Activated naive CD8-positive, alpha-beta T cell treated with anti-CD3 and anti-CD28 coated beads, Interleukin-2, amount 50 U/mL, for 24 hours (primary cell): Measurements from ENCODE around the gene EPHB6.

Source experiments
- ATAC-seq: fragments of 150-1000 bp; cut with Tn5 transposase; one replicate; pipeline ENCODE4 v1.10.0; 2021
- DNase-seq: peaks from one replicate; pipeline ENCODE4 v3.0.0; 2021
- H3K27ac Mint-ChIP-seq: one replicate; pipeline ENCODE4 v1.8.0; 2021; ENCODE audit warnings: mild to moderate bottlenecking, mixed read lengths
- H3K27me3 Mint-ChIP-seq: one replicate; pipeline ENCODE4 v1.8.0; 2021; ENCODE audit warnings: mixed read lengths
- H3K36me3 Mint-ChIP-seq: one replicate; pipeline ENCODE4 v1.8.0; 2021; ENCODE audit warnings: low read depth, mixed read lengths
- H3K4me1 Mint-ChIP-seq: one replicate; pipeline ENCODE4 v1.8.0; 2021; ENCODE audit warnings: mixed read lengths
- H3K4me3 Mint-ChIP-seq: one replicate; pipeline ENCODE4 v1.8.0; 2021; ENCODE audit warnings: mild to moderate bottlenecking, moderate library complexity, mixed read lengths
- H3K9me3 Mint-ChIP-seq: one replicate; pipeline ENCODE4 v1.8.0; 2021; ENCODE audit warnings: mixed read lengths

Gene EPHB6

GRCh38 chr7:142854372-142855113 is at the start of gene EPHB6:
TSS of gene EPHB6 (plus strand) at chr7:142855076. CDS start at chr7:142863228, 8,152 bp downstream.
- peak; percentile 67 for DNase-seq
- H3K4me3 Mint-ChIP-seq, result peak within 1 kb of the TSS; percentile 93
- H3K4me1 Mint-ChIP-seq, result peaks cover 14% of the 10 kb centered on the region
- H3K36me3 Mint-ChIP-seq, result no peaks in the 10 kb centered on the region
- ATAC-seq, result peak; percentile 72
- H3K9me3 Mint-ChIP-seq, result no peaks in the 10 kb centered on the region
- peak within 1 kb of the TSS; percentile 75 for H3K27ac Mint-ChIP-seq
- H3K27me3 Mint-ChIP-seq, result no peaks in the 10 kb centered on the region

GRCh38 chr7:142805350-142806021 is 49.4 kb upstream of the EPHB6 start:
- H3K27ac Mint-ChIP-seq, result peak overlapping the region; percentile 98
- peak overlapping the region; percentile 100 for H3K4me3 Mint-ChIP-seq
- no peaks in the 10 kb centered on the region for H3K9me3 Mint-ChIP-seq
- H3K4me1 Mint-ChIP-seq, result peaks cover 98% of the 10 kb centered on the region
- peaks cover 4% of the 10 kb centered on the region for H3K27me3 Mint-ChIP-seq
- no peak for ATAC-seq
- DNase-seq, result no peak
- H3K36me3 Mint-ChIP-seq, result peaks cover 49% of the 10 kb centered on the region

- DNase-seq (no peak), ATAC-seq (no peak)
- peaks cover 4% of the 10 kb centered on the region for H3K27me3 Mint-ChIP-seq
- peak overlapping the region; percentile 98 for H3K27ac Mint-ChIP-seq
- H3K4me3 Mint-ChIP-seq, result peak overlapping the region; percentile 78
- H3K9me3 Mint-ChIP-seq, result no peaks in the 10 kb centered on the region
- peaks cover 98% of the 10 kb centered on the region for H3K4me1 Mint-ChIP-seq
- H3K36me3 Mint-ChIP-seq, result peaks cover 44% of the 10 kb centered on the region
Observed at GRCh38 chr7:142806022-142806356, 48.9 kb upstream of the EPHB6 start.

- peaks cover 4% of the 10 kb centered on the region for H3K27me3 Mint-ChIP-seq
- H3K9me3 Mint-ChIP-seq, result no peaks in the 10 kb centered on the region
- peaks cover 100% of the 10 kb centered on the region for H3K4me1 Mint-ChIP-seq
- peak overlapping the region; percentile 98 for H3K27ac Mint-ChIP-seq
- H3K36me3 Mint-ChIP-seq, result peaks cover 35% of the 10 kb centered on the region
- ATAC-seq (no peak), DNase-seq (no peak)
- peak overlapping the region; percentile 78 for H3K4me3 Mint-ChIP-seq
Observed at GRCh38 chr7:142806957-142807356, 47.9 kb upstream of the EPHB6 start.

GRCh38 chr7:142807855-142808460 is 46.9 kb upstream of the EPHB6 start:
- Mint-ChIP-seq H3K36me3 (peaks cover 25% of the 10 kb centered on the region), H3K27me3 (peaks cover 4% of the 10 kb centered on the region), H3K4me3 (peak overlapping the region; percentile 78), H3K4me1 (peaks cover 100% of the 10 kb centered on the region), H3K27ac (peak overlapping the region; percentile 98), H3K9me3 (no peaks in the 10 kb centered on the region)
- ATAC-seq (peak; percentile 9), DNase-seq (peak; percentile 49)

- no peaks in the 10 kb centered on the region for H3K9me3 Mint-ChIP-seq
- ATAC-seq, result peak; percentile 9
- no peak for DNase-seq
- peaks cover 20% of the 10 kb centered on the region for H3K36me3 Mint-ChIP-seq
- peaks cover 100% of the 10 kb centered on the region for H3K4me1 Mint-ChIP-seq
- peak overlapping the region; percentile 98 for H3K27ac Mint-ChIP-seq
- peaks cover 4% of the 10 kb centered on the region for H3K27me3 Mint-ChIP-seq
- peak overlapping the region; percentile 78 for H3K4me3 Mint-ChIP-seq
Observed at GRCh38 chr7:142808461-142808801, 46.4 kb upstream of the EPHB6 start.

- ATAC-seq (peak; percentile 69), DNase-seq (peak; percentile 92)
- Mint-ChIP-seq H3K36me3 (peaks cover 15% of the 10 kb centered on the region), H3K4me3 (peak overlapping the region; percentile 78), H3K9me3 (no peaks in the 10 kb centered on the region), H3K27me3 (peaks cover 4% of the 10 kb centered on the region), H3K27ac (peak overlapping the region; percentile 98), H3K4me1 (peaks cover 98% of the 10 kb centered on the region)
Observed at GRCh38 chr7:142808802-142809583, 45.9 kb upstream of the EPHB6 start.

GRCh38 chr7:142809671-142810070 is 45.2 kb upstream of the EPHB6 start:
- Mint-ChIP-seq H3K36me3 (peaks cover 9% of the 10 kb centered on the region), H3K4me1 (peaks cover 95% of the 10 kb centered on the region), H3K4me3 (peak overlapping the region; percentile 78), H3K27me3 (peaks cover 4% of the 10 kb centered on the region), H3K9me3 (no peaks in the 10 kb centered on the region), H3K27ac (peak overlapping the region; percentile 98)
- DNase-seq (no peak), ATAC-seq (peak; percentile 1)

GRCh38 chr7:142811154-142811737 is 43.6 kb upstream of the EPHB6 start:
- ATAC-seq (no peak), DNase-seq (no peak)
- Mint-ChIP-seq H3K36me3 (peaks cover 2% of the 10 kb centered on the region), H3K9me3 (no peaks in the 10 kb centered on the region), H3K4me1 (peaks cover 79% of the 10 kb centered on the region), H3K4me3 (peak overlapping the region; percentile 78), H3K27me3 (peaks cover 4% of the 10 kb centered on the region), H3K27ac (peak overlapping the region; percentile 98)

GRCh38 chr7:142812437-142813215 is 42.2 kb upstream of the EPHB6 start:
- Mint-ChIP-seq H3K36me3 (peaks cover 2% of the 10 kb centered on the region), H3K27me3 (peaks cover 4% of the 10 kb centered on the region), H3K4me1 (peaks cover 67% of the 10 kb centered on the region), H3K9me3 (no peaks in the 10 kb centered on the region), H3K27ac (peak overlapping the region; percentile 98), H3K4me3 (peak overlapping the region; percentile 32)
- DNase-seq (no peak), ATAC-seq (no peak)

GRCh38 chr7:142813226-142813625 is 41.6 kb upstream of the EPHB6 start:
- peaks cover 4% of the 10 kb centered on the region for H3K27me3 Mint-ChIP-seq
- peaks cover 2% of the 10 kb centered on the region for H3K36me3 Mint-ChIP-seq
- DNase-seq (no peak), ATAC-seq (no peak)
- peak overlapping the region; percentile 32 for H3K4me3 Mint-ChIP-seq
- peaks cover 62% of the 10 kb centered on the region for H3K4me1 Mint-ChIP-seq
- no peaks in the 10 kb centered on the region for H3K9me3 Mint-ChIP-seq
- H3K27ac Mint-ChIP-seq, result peak overlapping the region; percentile 98

- H3K36me3 Mint-ChIP-seq, result peaks cover 2% of the 10 kb centered on the region
- DNase-seq (no peak), ATAC-seq (no peak)
- H3K9me3 Mint-ChIP-seq, result no peaks in the 10 kb centered on the region
- peak overlapping the region; percentile 36 for H3K27ac Mint-ChIP-seq
- H3K27me3 Mint-ChIP-seq, result peaks cover 4% of the 10 kb centered on the region
- peaks cover 57% of the 10 kb centered on the region for H3K4me1 Mint-ChIP-seq
- no peak overlapping the region for H3K4me3 Mint-ChIP-seq
Observed at GRCh38 chr7:142813699-142814098, 41.2 kb upstream of the EPHB6 start.

GRCh38 chr7:142814451-142814850 is 40.4 kb upstream of the EPHB6 start:
- ATAC-seq (no peak), DNase-seq (no peak)
- no peak overlapping the region for H3K4me3 Mint-ChIP-seq
- peaks cover 49% of the 10 kb centered on the region for H3K4me1 Mint-ChIP-seq
- H3K36me3 Mint-ChIP-seq, result no peaks in the 10 kb centered on the region
- no peaks in the 10 kb centered on the region for H3K9me3 Mint-ChIP-seq
- H3K27ac Mint-ChIP-seq, result no peak overlapping the region
- H3K27me3 Mint-ChIP-seq, result no peaks in the 10 kb centered on the region
